Measurements from ENCODE around the gene DAZAP2.

DNA sequence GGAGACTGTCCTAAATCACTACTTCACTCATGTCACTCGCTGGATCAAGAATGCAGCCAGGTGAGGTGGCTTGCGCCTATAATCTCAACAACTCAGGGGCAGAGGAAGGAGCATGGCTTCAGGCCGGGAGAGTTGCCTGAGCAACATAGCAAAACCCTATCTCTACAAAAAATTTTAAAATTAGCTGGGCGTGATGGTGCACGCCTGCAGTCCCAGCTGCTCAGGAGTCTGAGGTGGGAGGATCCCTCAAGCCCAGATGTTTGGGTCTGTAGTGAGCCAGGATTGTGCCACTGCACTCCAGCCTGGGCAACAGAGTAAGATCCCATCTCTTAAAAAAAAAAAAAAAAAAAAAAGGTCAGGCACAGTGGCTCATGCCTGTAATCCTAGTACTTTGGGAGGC, 25.7 kb downstream of the DAZAP2 start:
- TF ChIP-seq, protein P1, sequence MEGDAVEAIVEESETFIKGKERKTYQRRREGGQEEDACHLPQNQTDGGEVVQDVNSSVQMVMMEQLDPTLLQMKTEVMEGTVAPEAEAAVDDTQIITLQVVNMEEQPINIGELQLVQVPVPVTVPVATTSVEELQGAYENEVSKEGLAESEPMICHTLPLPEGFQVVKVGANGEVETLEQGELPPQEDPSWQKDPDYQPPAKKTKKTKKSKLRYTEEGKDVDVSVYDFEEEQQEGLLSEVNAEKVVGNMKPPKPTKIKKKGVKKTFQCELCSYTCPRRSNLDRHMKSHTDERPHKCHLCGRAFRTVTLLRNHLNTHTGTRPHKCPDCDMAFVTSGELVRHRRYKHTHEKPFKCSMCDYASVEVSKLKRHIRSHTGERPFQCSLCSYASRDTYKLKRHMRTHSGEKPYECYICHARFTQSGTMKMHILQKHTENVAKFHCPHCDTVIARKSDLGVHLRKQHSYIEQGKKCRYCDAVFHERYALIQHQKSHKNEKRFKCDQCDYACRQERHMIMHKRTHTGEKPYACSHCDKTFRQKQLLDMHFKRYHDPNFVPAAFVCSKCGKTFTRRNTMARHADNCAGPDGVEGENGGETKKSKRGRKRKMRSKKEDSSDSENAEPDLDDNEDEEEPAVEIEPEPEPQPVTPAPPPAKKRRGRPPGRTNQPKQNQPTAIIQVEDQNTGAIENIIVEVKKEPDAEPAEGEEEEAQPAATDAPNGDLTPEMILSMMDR (IDR thresholded peaks at IDR 0.05), result no peak
- TF ChIP-seq, protein P2, sequence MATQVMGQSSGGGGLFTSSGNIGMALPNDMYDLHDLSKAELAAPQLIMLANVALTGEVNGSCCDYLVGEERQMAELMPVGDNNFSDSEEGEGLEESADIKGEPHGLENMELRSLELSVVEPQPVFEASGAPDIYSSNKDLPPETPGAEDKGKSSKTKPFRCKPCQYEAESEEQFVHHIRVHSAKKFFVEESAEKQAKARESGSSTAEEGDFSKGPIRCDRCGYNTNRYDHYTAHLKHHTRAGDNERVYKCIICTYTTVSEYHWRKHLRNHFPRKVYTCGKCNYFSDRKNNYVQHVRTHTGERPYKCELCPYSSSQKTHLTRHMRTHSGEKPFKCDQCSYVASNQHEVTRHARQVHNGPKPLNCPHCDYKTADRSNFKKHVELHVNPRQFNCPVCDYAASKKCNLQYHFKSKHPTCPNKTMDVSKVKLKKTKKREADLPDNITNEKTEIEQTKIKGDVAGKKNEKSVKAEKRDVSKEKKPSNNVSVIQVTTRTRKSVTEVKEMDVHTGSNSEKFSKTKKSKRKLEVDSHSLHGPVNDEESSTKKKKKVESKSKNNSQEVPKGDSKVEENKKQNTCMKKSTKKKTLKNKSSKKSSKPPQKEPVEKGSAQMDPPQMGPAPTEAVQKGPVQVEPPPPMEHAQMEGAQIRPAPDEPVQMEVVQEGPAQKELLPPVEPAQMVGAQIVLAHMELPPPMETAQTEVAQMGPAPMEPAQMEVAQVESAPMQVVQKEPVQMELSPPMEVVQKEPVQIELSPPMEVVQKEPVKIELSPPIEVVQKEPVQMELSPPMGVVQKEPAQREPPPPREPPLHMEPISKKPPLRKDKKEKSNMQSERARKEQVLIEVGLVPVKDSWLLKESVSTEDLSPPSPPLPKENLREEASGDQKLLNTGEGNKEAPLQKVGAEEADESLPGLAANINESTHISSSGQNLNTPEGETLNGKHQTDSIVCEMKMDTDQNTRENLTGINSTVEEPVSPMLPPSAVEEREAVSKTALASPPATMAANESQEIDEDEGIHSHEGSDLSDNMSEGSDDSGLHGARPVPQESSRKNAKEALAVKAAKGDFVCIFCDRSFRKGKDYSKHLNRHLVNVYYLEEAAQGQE (IDR thresholded peaks at IDR 0.05), result no peak
- TF ChIP-seq POLR2A (IDR thresholded peaks at IDR 0.05; ENCODE audit: low read length), result no peak
- TF ChIP-seq, protein P3, sequence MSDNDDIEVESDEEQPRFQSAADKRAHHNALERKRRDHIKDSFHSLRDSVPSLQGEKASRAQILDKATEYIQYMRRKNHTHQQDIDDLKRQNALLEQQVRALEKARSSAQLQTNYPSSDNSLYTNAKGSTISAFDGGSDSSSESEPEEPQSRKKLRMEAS (IDR thresholded peaks at IDR 0.05), result no peak
- TF ChIP-seq, protein P4, sequence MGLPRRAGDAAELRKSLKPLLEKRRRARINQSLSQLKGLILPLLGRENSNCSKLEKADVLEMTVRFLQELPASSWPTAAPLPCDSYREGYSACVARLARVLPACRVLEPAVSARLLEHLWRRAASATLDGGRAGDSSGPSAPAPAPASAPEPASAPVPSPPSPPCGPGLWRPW (IDR thresholded peaks at IDR 0.05), result no peak
- TF ChIP-seq KDM1A (IDR thresholded peaks at IDR 0.05; ENCODE audit: low read depth), result no peak
- TF ChIP-seq HDAC2 (IDR thresholded peaks at IDR 0.05), result no peak
- no peak for TF ChIP-seq JUNB (IDR thresholded peaks at IDR 0.05)
- TF ChIP-seq MAFK (IDR thresholded peaks at IDR 0.05; ENCODE audit: partially characterized antibody), result no peak
- no peak for TF ChIP-seq SREBF2 (IDR thresholded peaks at IDR 0.05)
- TF ChIP-seq EP300 (IDR thresholded peaks at IDR 0.05), result no peak
